HepG2 (cell line): ENCODE measurements around the gene KIF19. TPM values are rescaled to one million over a fixed set of nuclear protein-coding genes. Genes with fewer than 3 reads are reported as not detected.

Experiments used
- ATAC-seq: fragments of 200-7000 bp; cut with Tn5 transposase; 3 replicates; pipeline ENCODE4 v1.9.1; 2020; ENCODE audit warnings: mild to moderate bottlenecking, moderate library complexity
- BruUV-seq: library from RNA; stranded (reverse); fragments of 400-500 nt; replicated peaks from 2 replicates; lab custom pipeline; 2021; lab: Mats Ljungman, UMichigan
- CTCF ChIA-PET: fragments of 300-600 bp; formaldehyde crosslinking; extraction: SDS; loops from one replicate; lab custom pipeline; 2021; ENCODE audit warnings: low total read pairs, inconsistent platforms, low intra/inter-chr PET ratio; lab: Yijun Ruan, JAX
- POLR2A ChIA-PET: fragments of 350-600 bp; sonication (Branson Sonifier 250); formaldehyde crosslinking; loops from one replicate; lab custom pipeline; 2020; ENCODE audit warnings: antibody characterized with exemption, inconsistent platforms; lab: Yijun Ruan, JAX
- DNase-seq: peaks from one replicate; pipeline ENCODE4 v3.0.0-alpha.2; 2015; ENCODE audit warnings: low spot score
- FAIRE-seq: peaks from 3 replicates; lab custom pipeline; 2011; peaks lifted over from hg19 to GRCh38; lab: Jason Lieb, UNC
- H2AFZ ChIP-seq: one replicate; pipeline ENCODE4 v1.6.1; 2011; ENCODE audit warnings: low read length, inconsistent platforms
- H3K27ac ChIP-seq: fragments of 300-600 bp; 3 replicates; pipeline ENCODE4 v1.8.0; 2011; ENCODE audit warnings: mixed run types, mild to moderate bottlenecking, mixed read lengths, low read length, inconsistent platforms; ENCODE audit not compliant: insufficient read depth; ENCODE audit errors: extremely low read length
- H3K27me3 ChIP-seq, 2 experiments: fragments of 200-600 bp in 1 of 2; 2 replicates in 1 of 2; 3 replicates in 1 of 2; pipeline versions ENCODE4 v1.6.0 to v1.8.0; 2011; ENCODE audit warnings: low read length in 2 of 2, mild to moderate bottlenecking in 2 of 2, moderate library complexity in 2 of 2, inconsistent platforms in 1 of 2; ENCODE audit not compliant: insufficient read depth in 2 of 2, control insufficient read depth in 1 of 2
- H3K36me3 ChIP-seq, 2 experiments: fragments of 200-600 bp in 1 of 2; replicated peaks in 1 of 2; 2 replicates in 1 of 2; 3 replicates in 1 of 2; pipeline versions ENCODE4 v1.5.1 to v1.8.0; 2011; ENCODE audit warnings: low read length in 2 of 2, inconsistent platforms in 1 of 2; ENCODE audit not compliant: insufficient read depth in 2 of 2, control insufficient read depth in 1 of 2
- H3K4me1 ChIP-seq: 2 replicates; pipeline ENCODE4 v1.5.1; 2012; ENCODE audit warnings: low read length, inconsistent platforms; ENCODE audit not compliant: insufficient read depth
- H3K4me2 ChIP-seq: 2 replicates; pipeline ENCODE4 v1.6.0; 2011; ENCODE audit warnings: low read depth, low read length, inconsistent platforms
- H3K4me3 ChIP-seq, 3 experiments: fragments of 200-600 bp in 1 of 3; sonication (generic), shearing (Covaris generic) in 1 of 3; replicated peaks in 1 of 3; 2 replicates each; pipeline ENCODE4 v1.5.1; 2011 to 2016; ENCODE audit warnings: low read length in 3 of 3, inconsistent platforms in 2 of 3, low read depth in 2 of 3, mild to moderate bottlenecking in 2 of 3, control low read depth in 1 of 3, mixed read lengths in 1 of 3; ENCODE audit not compliant: insufficient read depth in 1 of 3
- H3K79me2 ChIP-seq: one replicate; pipeline ENCODE4 v1.6.1; 2011; ENCODE audit warnings: low read length, inconsistent platforms; ENCODE audit not compliant: insufficient read depth
- H3K9ac ChIP-seq: 2 replicates; pipeline ENCODE4 v1.6.0; 2011; ENCODE audit warnings: mild to moderate bottlenecking, low read depth, low read length, inconsistent platforms; ENCODE audit not compliant: insufficient read depth
- H3K9me3 ChIP-seq: 2 replicates; pipeline ENCODE4 v1.5.1; 2012; ENCODE audit warnings: mild to moderate bottlenecking, low read length
- H4K20me1 ChIP-seq: 2 replicates; pipeline ENCODE4 v1.6.0; 2011; ENCODE audit warnings: inconsistent platforms, mild to moderate bottlenecking, low read length, moderate library complexity; ENCODE audit not compliant: insufficient read depth
- NR3C1 ChIP-seq: sonication (generic); formaldehyde crosslinking; IDR thresholded peaks from 2 replicates; pipeline ENCODE4 v1.4.0; 2020; ENCODE audit warnings: missing genetic modification reagents
- RAD51 ChIP-seq: fragments of 450-650 bp; IDR thresholded peaks from 2 replicates; pipeline ENCODE4 v1.6.1; 2016; ENCODE audit warnings: borderline replicate concordance
- SMAD9 ChIP-seq: sonication (generic); formaldehyde crosslinking; IDR thresholded peaks from 2 replicates; pipeline ENCODE4 v1.5.1; 2020; ENCODE audit warnings: mild to moderate bottlenecking, missing genetic modification reagents
- ZNF850 ChIP-seq: sonication (generic); formaldehyde crosslinking; conservative IDR thresholded peaks from 2 replicates; pipeline ENCODE4 v1.9.0; 2021; ENCODE audit warnings: mild to moderate bottlenecking, missing genetic modification reagents
- WGBS: methylation state at CpG from one replicate; pipeline ENCODE4 v1.1.6; 2017; ENCODE audit warnings: low lambda C conversion rate; 5-methylcytosine and 5-hydroxymethylcytosine counted together
- in situ Hi-C: cut with HindIII; loops from 2 replicates; pipeline ENCODE4 v1.10.0; 2017; ENCODE audit warnings: low pct_unique_long_range_greater_than_20kb; ENCODE audit not compliant: extremely low pct_ligation_motif_present
- intact Hi-C: fragments of 100-400 bp; cut with micrococcal nuclease; formaldehyde crosslinking; loops from one replicate; pipeline ENCODE4 v1.10.0; 2022; ENCODE audit not compliant: unreplicated experiment
- polyA plus RNA-seq, 8 experiments: library from polyadenylated mRNA; depleted of rRNA in 3 of 8; stranded (reverse) in 7 of 8; unstranded in 1 of 8; fragments of >200 nt; fragmentation: Illumina TruSeq in 4 of 8; extraction: Trizol in 4 of 8; gene quantifications; 2 replicates each; pipeline versions ENCODE4 v1.2.1 to v1.2.3, GENCODE V29; 2011 to 2016; ENCODE audit warnings: low read depth in 4 of 8, missing spikeins in 1 of 8, mixed read lengths in 1 of 8; ENCODE audit not compliant: insufficient read depth in 1 of 8
- total RNA-seq, 5 experiments: library from RNA; depleted of rRNA; stranded (reverse); fragments of >200 nt; fragmentation: Illumina TruSeq; extraction: Trizol; gene quantifications; 2 replicates each; pipeline ENCODE4 v1.2.3, GENCODE V29; 2016; ENCODE audit warnings: low read depth in 1 of 5
- TF ChIP-seq, protein P1 (sequence below): IDR thresholded peaks from 2 replicates; pipeline ENCODE4 v1.6.1; 2016; ENCODE audit warnings: missing compliant biosample characterization, missing genetic modification reagents, borderline replicate concordance
- TF ChIP-seq, protein P2 (sequence below): sonication (generic); formaldehyde crosslinking; IDR thresholded peaks from 2 replicates; pipeline ENCODE4 v1.9.0; 2021; ENCODE audit warnings: mild to moderate bottlenecking, missing genetic modification reagents
- TF ChIP-seq, protein P3 (sequence below): sonication (generic); formaldehyde crosslinking; IDR thresholded peaks from 2 replicates; pipeline ENCODE4 v1.4.0; 2020; ENCODE audit warnings: missing genetic modification reagents

Gene KIF19
- total and polyA plus RNA-seq, 2 of the 13 experiments (the other 11 are each of a cell fraction or from before 2014, with no cell fraction given) = not detected

DNA sequence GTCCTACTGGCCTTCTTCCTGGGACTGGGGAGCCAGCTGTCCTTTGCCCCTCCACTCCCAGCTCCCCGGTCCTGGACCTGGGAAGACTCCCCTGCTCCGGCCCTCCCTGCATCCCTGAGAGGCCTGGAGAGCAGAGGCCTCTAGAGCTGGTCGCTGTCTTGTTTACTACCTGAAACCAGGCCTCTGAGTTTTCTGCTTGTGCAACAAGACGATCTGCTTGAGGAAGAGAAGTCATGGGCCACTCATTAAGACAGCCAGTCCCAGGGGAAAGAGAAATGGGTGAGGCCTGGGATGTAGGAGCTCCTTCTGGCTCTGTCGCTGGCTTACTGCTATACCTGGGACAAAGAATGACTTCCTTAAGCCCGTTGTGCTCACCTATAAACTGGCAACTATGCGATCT, 76.0 kb downstream of the KIF19 start:
- ChIA-PET POLR2A (interaction anchor here (0.8 kb wide), 1 partner anchor 25 kb away, joined by 3 read pairs; no protein-coding TSS in a partner anchor), CTCF (no interaction called here)
- Histone ChIP-seq H3K9me3 (no peaks in the 10 kb centered on the region), H3K27ac (no peak overlapping the region), H3K79me2 (no peaks in the 10 kb centered on the region), H4K20me1 (no peaks in the 10 kb centered on the region), H2AFZ (no peak overlapping the region), H3K4me2 (no peak overlapping the region), H3K36me3 (no peaks in the 10 kb centered on the region), H3K4me1 (no peaks in the 10 kb centered on the region), H3K27me3 (peaks cover 4 to 31% of the 10 kb centered on the region in 2 experiments; a peak in 4 of 5 replicates), H3K4me3 (no peak overlapping the region), H3K9ac (no peak overlapping the region)
- no peak for FAIRE-seq
- ATAC-seq = no peak
- intact Hi-C loops = no loop called here
- no TSS peak for BruUV-seq
- TF ChIP-seq ZNF850 (CRISPR knock-in tag) = no peak
- TF ChIP-seq, protein P1, sequence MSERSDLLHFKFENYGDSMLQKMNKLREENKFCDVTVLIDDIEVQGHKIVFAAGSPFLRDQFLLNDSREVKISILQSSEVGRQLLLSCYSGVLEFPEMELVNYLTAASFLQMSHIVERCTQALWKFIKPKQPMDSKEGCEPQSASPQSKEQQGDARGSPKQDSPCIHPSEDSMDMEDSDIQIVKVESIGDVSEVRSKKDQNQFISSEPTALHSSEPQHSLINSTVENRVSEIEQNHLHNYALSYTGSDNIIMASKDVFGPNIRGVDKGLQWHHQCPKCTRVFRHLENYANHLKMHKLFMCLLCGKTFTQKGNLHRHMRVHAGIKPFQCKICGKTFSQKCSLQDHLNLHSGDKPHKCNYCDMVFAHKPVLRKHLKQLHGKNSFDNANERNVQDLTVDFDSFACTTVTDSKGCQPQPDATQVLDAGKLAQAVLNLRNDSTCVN (CRISPR knock-in tag) = no peak
- no peak for TF ChIP-seq NR3C1 (CRISPR knock-in tag)
- no peak for TF ChIP-seq SMAD9
- TF ChIP-seq, protein P2, sequence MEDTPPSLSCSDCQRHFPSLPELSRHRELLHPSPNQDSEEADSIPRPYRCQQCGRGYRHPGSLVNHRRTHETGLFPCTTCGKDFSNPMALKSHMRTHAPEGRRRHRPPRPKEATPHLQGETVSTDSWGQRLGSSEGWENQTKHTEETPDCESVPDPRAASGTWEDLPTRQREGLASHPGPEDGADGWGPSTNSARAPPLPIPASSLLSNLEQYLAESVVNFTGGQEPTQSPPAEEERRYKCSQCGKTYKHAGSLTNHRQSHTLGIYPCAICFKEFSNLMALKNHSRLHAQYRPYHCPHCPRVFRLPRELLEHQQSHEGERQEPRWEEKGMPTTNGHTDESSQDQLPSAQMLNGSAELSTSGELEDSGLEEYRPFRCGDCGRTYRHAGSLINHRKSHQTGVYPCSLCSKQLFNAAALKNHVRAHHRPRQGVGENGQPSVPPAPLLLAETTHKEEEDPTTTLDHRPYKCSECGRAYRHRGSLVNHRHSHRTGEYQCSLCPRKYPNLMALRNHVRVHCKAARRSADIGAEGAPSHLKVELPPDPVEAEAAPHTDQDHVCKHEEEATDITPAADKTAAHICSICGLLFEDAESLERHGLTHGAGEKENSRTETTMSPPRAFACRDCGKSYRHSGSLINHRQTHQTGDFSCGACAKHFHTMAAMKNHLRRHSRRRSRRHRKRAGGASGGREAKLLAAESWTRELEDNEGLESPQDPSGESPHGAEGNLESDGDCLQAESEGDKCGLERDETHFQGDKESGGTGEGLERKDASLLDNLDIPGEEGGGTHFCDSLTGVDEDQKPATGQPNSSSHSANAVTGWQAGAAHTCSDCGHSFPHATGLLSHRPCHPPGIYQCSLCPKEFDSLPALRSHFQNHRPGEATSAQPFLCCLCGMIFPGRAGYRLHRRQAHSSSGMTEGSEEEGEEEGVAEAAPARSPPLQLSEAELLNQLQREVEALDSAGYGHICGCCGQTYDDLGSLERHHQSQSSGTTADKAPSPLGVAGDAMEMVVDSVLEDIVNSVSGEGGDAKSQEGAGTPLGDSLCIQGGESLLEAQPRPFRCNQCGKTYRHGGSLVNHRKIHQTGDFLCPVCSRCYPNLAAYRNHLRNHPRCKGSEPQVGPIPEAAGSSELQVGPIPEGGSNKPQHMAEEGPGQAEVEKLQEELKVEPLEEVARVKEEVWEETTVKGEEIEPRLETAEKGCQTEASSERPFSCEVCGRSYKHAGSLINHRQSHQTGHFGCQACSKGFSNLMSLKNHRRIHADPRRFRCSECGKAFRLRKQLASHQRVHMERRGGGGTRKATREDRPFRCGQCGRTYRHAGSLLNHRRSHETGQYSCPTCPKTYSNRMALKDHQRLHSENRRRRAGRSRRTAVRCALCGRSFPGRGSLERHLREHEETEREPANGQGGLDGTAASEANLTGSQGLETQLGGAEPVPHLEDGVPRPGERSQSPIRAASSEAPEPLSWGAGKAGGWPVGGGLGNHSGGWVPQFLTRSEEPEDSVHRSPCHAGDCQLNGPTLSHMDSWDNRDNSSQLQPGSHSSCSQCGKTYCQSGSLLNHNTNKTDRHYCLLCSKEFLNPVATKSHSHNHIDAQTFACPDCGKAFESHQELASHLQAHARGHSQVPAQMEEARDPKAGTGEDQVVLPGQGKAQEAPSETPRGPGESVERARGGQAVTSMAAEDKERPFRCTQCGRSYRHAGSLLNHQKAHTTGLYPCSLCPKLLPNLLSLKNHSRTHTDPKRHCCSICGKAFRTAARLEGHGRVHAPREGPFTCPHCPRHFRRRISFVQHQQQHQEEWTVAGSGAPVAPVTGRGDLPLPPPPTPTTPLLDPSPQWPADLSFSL (CRISPR knock-in tag) = no peak
- TF ChIP-seq RAD51 = no peak
- TF ChIP-seq, protein P3, sequence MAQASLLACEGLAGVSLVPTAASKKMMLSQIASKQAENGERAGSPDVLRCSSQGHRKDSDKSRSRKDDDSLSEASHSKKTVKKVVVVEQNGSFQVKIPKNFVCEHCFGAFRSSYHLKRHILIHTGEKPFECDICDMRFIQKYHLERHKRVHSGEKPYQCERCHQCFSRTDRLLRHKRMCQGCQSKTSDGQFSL (CRISPR knock-in tag) = no peak
- WGBS = 46% methylated on average over 7 of the region's 7 CpGs
- no peak for DNase-seq
- in situ Hi-C loops = no loop called here
